Right lung (tissue), 5 donors: Measurements from ENCODE around the gene ANO1. TPM values are rescaled to one million over a fixed set of nuclear protein-coding genes. Genes with fewer than 3 reads are reported as not detected.

Source experiments
- DNase-seq, 2 donors: peaks; one replicate each; pipeline ENCODE4 v3.0.0-alpha.2; 2013
- polyA plus RNA-seq, 5 donors: library from polyadenylated mRNA; unstranded; fragments of 120-200 nt; gene quantifications; one replicate each; pipeline versions ENCODE4 v1.2.1 to v1.2.3, GENCODE V29; 2013; ENCODE audit warnings: inconsistent platforms in 1 of 5, low replicate concordance in 1 of 5; ENCODE audit not compliant: insufficient read length in 5 of 5, insufficient read depth in 1 of 5

Gene ANO1
- polyA plus RNA-seq, 5 donors = 5.6 to 13.0 (median 7.4) TPM

DNA sequence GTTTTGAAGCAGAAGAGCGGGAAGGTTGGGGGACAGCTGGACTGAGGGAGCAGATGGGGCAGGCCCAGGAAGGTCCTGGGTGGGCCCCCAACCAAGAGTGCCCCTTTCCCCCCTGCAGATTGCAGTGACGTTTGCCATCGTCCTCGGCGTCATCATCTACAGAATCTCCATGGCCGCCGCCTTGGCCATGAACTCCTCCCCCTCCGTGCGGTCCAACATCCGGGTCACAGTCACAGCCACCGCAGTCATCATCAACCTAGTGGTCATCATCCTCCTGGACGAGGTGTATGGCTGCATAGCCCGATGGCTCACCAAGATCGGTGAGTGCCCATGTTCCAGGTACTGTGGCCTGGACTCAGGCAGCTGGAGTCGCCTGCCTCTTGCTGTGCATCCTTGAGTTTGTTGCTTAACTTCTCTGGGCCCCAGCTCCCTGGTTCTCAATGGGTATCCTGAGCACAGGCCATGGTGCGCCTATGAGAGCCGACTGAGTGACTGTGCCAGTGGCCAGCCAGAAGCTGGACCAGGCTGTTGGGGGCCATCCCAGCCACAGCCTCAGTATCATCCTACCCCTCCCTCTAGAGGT is 83.0 kb downstream of the ANO1 start:
- no peak for DNase-seq

- no peak for DNase-seq
These were observed 86.6 kb downstream of the ANO1 start for GRCh38 chr11:70164705-70165104.

- no peak for DNase-seq
These were observed 89.0 kb downstream of the ANO1 start for GRCh38 chr11:70167120-70167519.

DNA sequence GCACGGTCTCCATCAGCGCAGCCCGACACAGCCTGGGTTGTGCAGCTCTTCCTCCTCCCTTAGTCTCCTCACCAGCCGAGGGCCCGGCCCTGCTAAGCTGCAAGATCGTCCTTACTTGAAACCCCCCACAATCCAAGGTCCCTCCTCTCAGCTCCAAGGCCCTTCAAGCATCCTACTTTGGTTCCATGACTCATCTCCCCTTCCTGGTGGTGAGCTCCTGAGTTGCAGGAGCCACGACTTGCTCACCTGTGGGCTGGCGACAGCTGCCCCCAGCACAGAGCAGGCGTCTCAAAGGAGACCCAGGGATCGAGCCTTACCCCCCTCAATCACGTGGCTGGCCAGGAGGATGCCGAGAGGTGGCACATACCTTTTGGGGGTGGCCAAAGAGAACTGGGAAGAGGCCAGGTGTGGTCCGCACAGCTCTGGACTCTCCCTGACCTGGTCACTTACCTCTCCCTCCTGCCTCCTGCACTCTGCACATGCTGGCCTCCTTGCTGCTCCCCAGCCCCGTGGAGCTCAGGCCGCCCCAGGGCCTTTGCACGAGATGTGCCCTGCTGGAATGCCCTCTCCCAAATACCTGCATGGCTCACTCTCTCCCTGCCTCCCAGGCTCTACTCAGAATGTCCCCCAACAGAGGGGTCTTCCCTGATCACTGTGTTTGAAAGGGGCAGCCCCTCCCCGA is 89.7 kb downstream of the ANO1 start:
- DNase-seq = no peak

- no peak for DNase-seq
These were observed 90.3 kb downstream of the ANO1 start for GRCh38 chr11:70168405-70168754.

DNA sequence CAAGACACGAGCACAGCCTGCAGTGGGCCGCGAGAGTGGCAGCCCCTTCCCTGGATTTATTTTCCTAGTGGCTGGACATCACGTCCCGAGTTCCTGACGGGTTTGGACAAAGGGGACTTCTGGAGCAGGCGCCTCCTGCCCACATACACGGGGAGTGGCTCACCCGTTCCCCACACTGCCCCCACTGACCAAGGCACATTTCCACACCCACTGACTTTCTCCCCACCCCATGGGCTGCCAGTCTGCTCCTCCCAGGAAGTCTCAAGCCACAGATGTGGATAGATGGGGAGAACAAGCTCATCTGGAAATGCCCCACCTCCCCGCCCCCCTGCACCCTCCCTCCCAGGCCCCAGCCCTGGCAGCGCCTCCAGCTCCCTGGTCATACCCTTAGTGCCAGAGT is 91.0 kb downstream of the ANO1 start:
- no peak for DNase-seq

DNA sequence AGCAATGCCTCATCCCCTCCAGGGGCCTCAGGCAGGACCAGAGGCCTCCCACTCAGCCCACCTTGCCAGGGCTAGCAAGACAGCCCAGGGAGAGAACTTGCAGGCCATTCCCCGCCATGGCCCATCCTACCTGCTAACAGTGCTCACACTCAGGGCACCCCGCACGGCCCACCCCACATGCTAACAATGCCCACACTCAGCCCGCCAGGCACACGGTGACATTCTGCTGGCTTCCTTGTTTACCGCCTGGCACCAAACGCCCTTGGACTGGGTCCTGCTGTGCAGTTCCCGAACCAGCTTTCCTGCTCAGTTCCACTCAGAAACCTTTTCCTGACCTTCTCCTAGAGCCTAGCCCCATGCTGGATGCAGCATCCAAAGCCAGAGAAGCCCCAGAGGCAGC is 91.5 kb downstream of the ANO1 start:
- DNase-seq = no peak

DNA sequence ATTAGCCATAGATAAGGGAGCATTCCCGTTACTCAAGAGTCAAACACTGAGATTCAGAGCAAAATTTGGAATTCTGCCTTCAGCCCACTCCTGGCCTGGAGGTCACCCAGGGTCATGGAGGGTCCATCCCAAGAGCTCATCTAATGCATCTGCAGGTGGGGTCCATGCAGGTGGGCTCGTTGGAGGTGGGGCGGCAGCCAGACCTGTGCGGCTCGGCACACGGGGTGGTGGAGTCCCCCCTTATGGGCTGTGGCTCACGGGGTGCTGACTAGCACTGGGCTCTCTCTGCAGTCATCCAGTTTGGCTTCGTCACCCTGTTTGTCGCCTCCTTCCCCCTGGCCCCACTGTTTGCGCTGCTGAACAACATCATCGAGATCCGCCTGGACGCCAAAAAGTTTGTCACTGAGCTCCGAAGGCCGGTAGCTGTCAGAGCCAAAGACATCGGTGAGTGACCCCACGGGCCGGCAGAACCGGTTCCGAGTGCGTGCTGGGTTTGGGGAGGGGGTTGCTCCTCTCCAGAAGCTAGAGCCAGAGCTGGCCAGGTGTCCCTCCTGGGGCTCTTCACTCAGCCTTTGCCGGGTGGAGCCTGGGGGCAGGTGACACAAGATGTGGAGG is 92.6 kb downstream of the ANO1 start:
- DNase-seq = no peak

GRCh38 chr11:70173018-70173417 is 94.9 kb downstream of the ANO1 start:
- no peak for DNase-seq

DNA sequence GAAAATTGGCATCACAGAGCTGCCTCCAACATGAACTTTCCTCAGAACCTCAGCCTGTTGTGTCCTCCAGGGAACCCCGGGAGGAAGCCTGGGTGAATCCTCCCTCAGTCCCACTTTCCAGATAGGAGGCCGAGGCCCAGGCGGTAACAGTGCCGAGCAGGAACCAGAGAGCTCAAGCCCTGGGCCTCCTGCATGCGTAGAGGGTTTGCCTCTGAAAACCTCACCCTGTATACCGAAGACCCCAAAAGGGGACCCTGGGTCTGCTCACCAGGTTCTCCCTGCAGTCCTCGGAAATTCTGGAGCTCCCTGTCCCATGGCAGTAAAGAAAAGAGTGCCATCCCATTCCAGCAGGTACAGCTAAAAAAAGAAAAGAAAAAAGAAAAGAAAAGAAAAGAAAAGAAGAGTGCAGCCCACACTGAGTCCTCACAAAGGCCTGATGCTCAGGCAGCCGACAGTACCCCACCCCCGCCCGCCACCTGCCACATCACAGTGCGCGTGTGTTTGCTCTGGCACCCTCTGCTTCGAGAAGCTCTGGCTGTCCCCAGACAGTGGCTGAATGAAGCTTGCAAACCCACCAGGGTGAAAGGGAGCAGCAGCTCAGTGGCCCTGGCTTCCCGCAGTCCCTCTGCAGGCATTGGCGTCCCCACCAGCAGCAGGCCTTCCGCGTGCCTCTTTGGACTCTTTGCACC is 96.6 kb downstream of the ANO1 start:
- no peak for DNase-seq

- DNase-seq = no peak
These were observed 97.2 kb downstream of the ANO1 start for GRCh38 chr11:70175236-70175698.

- no peak for DNase-seq
These were observed 99.0 kb downstream of the ANO1 start for GRCh38 chr11:70176940-70177689.

DNA sequence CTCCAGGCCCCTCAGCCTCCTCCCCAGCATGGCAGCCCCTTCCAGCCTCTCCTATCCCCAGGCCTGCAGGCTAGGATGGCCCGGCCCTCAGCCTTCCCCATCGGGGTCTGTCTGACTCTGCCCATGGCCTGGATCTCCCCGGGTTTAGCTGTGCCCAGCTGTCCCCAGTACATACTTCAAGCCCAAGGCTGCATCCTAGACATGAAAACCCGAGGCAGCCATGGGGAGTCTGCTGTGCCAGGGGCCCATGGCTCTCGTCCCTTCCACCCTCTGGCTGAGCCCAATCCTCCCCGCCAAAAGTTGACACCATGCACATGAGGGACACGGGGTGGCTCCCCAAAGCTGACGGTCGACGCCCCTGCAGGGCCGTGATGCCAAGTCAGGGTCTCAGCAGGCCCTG is 102.8 kb downstream of the ANO1 start:
- DNase-seq = no peak

DNA sequence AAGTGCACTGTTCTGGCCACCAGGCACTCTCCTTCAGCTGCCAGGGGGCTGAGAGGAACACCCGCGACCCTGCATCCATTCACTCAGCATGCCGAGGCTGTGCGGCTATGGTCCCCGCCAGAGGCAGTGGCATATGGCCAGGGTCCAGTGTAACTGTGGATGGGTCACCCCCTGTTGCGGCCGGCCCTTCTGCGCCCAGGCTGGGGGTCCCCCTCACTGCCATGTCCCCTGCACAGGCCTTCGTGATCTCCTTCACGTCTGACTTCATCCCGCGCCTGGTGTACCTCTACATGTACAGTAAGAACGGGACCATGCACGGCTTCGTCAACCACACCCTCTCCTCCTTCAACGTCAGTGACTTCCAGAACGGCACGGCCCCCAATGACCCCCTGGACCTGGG is 104.1 kb downstream of the ANO1 start:
- no peak for DNase-seq

GRCh38 chr11:70183032-70183431 is 104.9 kb downstream of the ANO1 start:
- DNase-seq = no peak

DNA sequence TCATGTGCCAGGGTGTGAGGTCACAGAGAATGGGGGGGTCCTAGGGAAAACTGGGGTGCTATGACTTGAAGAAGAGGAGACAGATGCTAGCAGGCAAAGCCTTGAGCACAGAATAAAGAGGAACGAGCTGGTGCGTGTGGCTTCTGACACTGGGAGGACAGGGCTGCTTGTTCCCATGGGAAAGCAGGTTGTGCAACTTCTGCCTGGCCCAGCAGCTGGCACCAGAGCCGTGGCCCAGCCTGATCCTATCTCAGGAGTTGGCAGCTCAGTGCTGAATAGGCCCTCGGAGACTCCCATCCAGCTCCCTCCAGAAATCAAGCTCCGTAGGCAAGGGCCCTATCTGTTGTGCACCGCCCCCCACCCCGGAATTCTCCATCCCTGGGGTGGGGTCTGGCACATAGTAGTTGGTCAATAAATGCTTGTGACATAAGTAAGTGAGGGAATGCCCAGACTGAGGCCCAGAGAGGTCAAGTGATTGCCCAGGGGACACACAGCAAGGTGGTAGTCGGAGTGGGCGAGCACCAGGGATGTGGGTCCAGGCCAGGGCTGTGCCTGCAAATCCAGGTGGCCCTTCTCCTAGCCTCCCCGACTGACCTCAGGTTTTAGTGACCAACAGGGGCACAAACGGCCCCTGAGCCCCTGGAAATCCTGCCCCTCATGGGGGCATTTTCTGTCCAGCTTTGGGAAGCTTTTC is 105.5 kb downstream of the ANO1 start:
- no peak for DNase-seq

GRCh38 chr11:70184396-70184795 is 106.3 kb downstream of the ANO1 start:
- DNase-seq = no peak

- no peak for DNase-seq
These were observed 107.4 kb downstream of the ANO1 start for GRCh38 chr11:70185348-70186055.

GRCh38 chr11:70186420-70186819 is 108.3 kb downstream of the ANO1 start:
- DNase-seq = no peak

DNA sequence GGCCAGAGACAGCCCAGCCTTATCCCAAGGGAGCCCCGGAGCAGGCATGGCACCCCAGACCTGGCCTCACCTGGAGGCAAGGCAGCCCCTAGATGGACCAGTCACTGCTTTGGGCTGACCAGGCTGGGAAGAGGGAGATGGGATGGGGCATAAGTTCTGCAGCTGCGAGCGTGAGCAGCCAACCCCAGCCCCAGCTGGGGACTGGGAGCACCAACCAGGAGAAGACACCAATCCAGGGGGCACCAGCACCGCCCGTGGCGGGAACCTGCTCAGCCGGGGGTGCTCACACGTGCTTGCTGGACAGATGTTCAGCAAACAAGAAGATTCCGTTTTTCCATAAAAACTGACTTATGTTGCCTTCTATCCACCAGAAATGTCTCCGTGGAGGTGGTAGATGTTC is 108.8 kb downstream of the ANO1 start:
- no peak for DNase-seq

DNA sequence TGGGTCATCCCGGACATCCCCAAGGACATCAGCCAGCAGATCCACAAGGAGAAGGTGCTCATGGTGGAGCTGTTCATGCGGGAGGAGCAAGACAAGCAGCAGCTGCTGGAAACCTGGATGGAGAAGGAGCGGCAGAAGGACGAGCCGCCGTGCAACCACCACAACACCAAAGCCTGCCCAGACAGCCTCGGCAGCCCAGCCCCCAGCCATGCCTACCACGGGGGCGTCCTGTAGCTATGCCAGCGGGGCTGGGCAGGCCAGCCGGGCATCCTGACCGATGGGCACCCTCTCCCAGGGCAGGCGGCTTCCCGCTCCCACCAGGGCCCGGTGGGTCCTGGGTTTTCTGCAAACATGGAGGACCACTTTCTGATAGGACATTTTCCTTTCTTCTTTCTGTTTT is 109.7 kb downstream of the ANO1 start:
- DNase-seq = no peak
